ENCODE data around the gene HSCB.

DNA sequence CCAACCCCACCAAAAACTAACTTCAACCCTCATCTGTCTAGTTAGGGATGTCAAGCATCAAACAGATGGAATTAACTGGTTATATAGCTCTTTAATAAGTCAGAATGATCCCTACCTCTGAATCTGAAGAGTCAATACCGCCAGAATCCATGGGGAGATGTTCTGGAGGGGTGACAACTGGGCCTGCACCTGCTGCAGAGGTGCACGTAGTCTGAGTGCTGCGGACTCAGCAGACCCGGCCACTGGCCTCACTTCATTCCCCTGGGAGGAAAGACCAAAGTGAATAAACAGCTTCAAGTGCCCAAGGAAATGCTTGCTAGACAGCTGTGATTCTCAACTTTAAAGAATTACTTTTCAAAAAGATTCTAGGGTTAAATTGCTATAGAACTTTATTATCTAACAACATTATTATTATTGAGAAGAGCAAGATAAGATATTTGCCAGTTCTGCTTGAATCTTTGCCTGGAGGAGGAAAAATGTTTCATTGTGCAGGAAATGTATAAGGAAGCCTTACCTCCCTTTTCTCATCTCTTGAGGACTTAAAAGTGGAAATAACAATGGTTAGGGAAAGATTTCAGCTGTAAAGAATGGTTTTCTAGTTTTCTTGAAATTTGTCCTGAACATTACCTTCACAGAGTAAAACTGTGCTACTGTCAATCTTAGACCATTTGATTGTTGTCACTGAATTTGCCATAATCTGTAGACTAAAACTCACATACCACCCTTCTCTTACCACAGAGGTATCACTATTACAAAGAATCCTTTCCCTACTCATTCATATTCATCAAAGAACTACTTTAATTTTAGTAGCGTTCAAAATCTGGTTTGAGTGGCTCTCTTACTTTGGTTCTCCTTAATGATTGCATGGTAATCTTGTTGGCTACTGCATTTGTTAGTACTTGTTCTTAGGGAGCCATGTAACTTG is 54.4 kb downstream of the HSCB start:
- TF ChIP-seq, protein P1, sequence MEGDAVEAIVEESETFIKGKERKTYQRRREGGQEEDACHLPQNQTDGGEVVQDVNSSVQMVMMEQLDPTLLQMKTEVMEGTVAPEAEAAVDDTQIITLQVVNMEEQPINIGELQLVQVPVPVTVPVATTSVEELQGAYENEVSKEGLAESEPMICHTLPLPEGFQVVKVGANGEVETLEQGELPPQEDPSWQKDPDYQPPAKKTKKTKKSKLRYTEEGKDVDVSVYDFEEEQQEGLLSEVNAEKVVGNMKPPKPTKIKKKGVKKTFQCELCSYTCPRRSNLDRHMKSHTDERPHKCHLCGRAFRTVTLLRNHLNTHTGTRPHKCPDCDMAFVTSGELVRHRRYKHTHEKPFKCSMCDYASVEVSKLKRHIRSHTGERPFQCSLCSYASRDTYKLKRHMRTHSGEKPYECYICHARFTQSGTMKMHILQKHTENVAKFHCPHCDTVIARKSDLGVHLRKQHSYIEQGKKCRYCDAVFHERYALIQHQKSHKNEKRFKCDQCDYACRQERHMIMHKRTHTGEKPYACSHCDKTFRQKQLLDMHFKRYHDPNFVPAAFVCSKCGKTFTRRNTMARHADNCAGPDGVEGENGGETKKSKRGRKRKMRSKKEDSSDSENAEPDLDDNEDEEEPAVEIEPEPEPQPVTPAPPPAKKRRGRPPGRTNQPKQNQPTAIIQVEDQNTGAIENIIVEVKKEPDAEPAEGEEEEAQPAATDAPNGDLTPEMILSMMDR (IDR thresholded peaks at IDR 0.05), result no peak
- TF ChIP-seq POLR2A (IDR thresholded peaks at IDR 0.05), result no peak

Measured in Peyer's patch (tissue), 4 donors.